Ovary (tissue), 9 donors: ENCODE results near the gene TSPYL4. TPM values are rescaled to one million over a fixed set of nuclear protein-coding genes. Genes with fewer than 3 reads are reported as not detected.

Experiments used
- DNase-seq, 5 donors: peaks; one replicate each; pipeline ENCODE4 v3.0.0-alpha.2; 2019 to 2020
- H3K27ac ChIP-seq, 2 donors: fragments of 200-600 bp; one replicate each; pipeline versions ENCODE4 v1.5.1 to v1.8.0; 2019 to 2022
- H3K27me3 ChIP-seq: fragments of 200-600 bp; one replicate; pipeline ENCODE4 v1.8.0; 2022
- H3K36me3 ChIP-seq: fragments of 200-600 bp; sonication (generic); one replicate; pipeline ENCODE4 v1.5.1; 2019
- H3K4me1 ChIP-seq: one replicate; pipeline ENCODE4 v1.8.1; 2013; ENCODE audit warnings: mild to moderate bottlenecking, moderate library complexity; ENCODE audit not compliant: insufficient read depth
- H3K4me3 ChIP-seq: fragments of 200-600 bp; sonication (generic); one replicate; pipeline ENCODE4 v1.5.1; 2017
- H3K9me3 ChIP-seq, 2 donors: fragments of 200-600 bp in 1 of 2; sonication (generic) in 1 of 2; one replicate each; pipeline versions ENCODE4 v1.5.1 to v1.8.1; 2013 to 2019; ENCODE audit warnings: mild to moderate bottlenecking in 1 of 2, moderate library complexity in 1 of 2
- EP300 ChIP-seq: sonication (generic); formaldehyde crosslinking; IDR thresholded peaks from one replicate; pipeline ENCODE4 v1.6.1; 2017; ENCODE audit warnings: antibody characterized with exemption
- POLR2A ChIP-seq: fragments of 450-650 bp; IDR thresholded peaks from one replicate; pipeline ENCODE4 v1.6.1; 2017; ENCODE audit warnings: antibody characterized with exemption, mild to moderate bottlenecking, moderate library complexity
- WGBS, 3 donors: extraction: QIAGEN DNeasy Blood & Tissue Kit in 1 of 3; methylation state at CpG; one replicate each; pipeline versions ENCODE4 v1.1.5 to v1.1.7; 2013 to 2017; 5-methylcytosine and 5-hydroxymethylcytosine counted together
- intact Hi-C, 4 donors: fragments of 100-400 bp; cut with DNase I; formaldehyde crosslinking; loops; one replicate each; pipeline versions ENCODE4 v1.11.0 to v1.15.1; 2022 to 2023
- polyA plus RNA-seq, 2 donors: library from polyadenylated mRNA; stranded (reverse); fragments of 200-250 nt in 1 of 2; fragments of 350-450 nt in 1 of 2; fragmentation: Illumina TruSeq in 1 of 2; extraction: RNeasy Lipid Tissue Mini Kit (QIAGEN cat#74804) in 1 of 2; gene quantifications; one replicate each; pipeline ENCODE4 v1.2.3, GENCODE V29; 2013 to 2014
- total RNA-seq, 7 donors: library from RNA; depleted of rRNA in 2 of 7; stranded (reverse); fragments of >200 nt in 2 of 7; fragmentation: NEBNext Ultra II Directional in 3 of 7; extraction: Animal tissue kit (Norgen Biotek cat#: 25700) in 3 of 7; gene quantifications; one replicate each; pipeline versions ENCODE4 v1.1.0 to v1.2.4, GENCODE V29; 2016 to 2023
- TF ChIP-seq, protein P1 (sequence below), 3 donors: fragments of 450-650 bp in 2 of 3; fragments of 200-600 bp in 1 of 3; IDR thresholded peaks; one replicate each; pipeline versions ENCODE4 v1.5.1 to v1.8.0; 2016 to 2022; ENCODE audit warnings: antibody characterized with exemption in 3 of 3, mild to moderate bottlenecking in 1 of 3
- donor health status: DM: no; HTN: no; CAD: no; lungs with moderate emphysema.
- donor health status: DM: no; HTN: no; CAD: no.
- donor health status: Bipolar disorder and iron deficiency.
- donor health status: DM: yes; HTN: yes; CAD: no.
- donor health status: DM: no; HTN: no; CAD: no.
- donor health status: DM: yes; HTN: yes; CAD: no.

The TSPYL4 gene
- total and polyA plus RNA-seq, 9 donors, result 18.1 to 44.4 (median 31.0) TPM

DNA sequence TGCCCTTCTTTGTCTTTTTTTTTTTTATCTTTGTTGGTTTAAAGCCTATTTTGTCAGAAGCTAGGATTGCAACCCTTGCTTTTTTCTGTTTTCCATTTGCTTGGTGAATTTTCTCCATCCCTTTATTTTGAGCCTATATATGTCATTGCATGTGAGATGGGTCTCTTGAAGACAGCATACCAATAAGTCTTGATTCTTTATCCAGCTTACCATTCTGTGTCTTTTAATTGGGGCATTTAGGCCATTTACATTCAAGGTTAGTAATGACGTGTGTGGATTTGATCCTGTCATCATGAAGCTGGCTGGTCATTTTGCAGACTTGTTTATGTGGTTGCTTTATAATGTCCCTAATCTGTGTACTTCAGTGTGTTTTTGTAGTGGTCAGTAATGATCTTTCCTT lies 9.5 kb upstream of the TSPYL4 start:
- H3K4me3 ChIP-seq, result no peak overlapping the region
- H3K27me3 ChIP-seq, result no peaks in the 10 kb centered on the region
- WGBS, 3 donors, result 92 to 97% (median 93%) methylated on average over 1 of the region's 1 CpG
- TF ChIP-seq, protein P1, sequence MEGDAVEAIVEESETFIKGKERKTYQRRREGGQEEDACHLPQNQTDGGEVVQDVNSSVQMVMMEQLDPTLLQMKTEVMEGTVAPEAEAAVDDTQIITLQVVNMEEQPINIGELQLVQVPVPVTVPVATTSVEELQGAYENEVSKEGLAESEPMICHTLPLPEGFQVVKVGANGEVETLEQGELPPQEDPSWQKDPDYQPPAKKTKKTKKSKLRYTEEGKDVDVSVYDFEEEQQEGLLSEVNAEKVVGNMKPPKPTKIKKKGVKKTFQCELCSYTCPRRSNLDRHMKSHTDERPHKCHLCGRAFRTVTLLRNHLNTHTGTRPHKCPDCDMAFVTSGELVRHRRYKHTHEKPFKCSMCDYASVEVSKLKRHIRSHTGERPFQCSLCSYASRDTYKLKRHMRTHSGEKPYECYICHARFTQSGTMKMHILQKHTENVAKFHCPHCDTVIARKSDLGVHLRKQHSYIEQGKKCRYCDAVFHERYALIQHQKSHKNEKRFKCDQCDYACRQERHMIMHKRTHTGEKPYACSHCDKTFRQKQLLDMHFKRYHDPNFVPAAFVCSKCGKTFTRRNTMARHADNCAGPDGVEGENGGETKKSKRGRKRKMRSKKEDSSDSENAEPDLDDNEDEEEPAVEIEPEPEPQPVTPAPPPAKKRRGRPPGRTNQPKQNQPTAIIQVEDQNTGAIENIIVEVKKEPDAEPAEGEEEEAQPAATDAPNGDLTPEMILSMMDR (IDR thresholded peaks at IDR 0.05), result no peak
- no peak for TF ChIP-seq EP300
- TF ChIP-seq POLR2A, result no peak
- H3K4me1 ChIP-seq, result peaks cover 4% of the 10 kb centered on the region
- no peaks in the 10 kb centered on the region for H3K36me3 ChIP-seq
- intact Hi-C loops, result loop anchor here in 1 of 4 donors (10.0 kb wide), 1 partner anchor 271 kb away; no protein-coding TSS in a partner anchor
- DNase-seq, result no peak
- H3K9me3 ChIP-seq, result no peaks in the 10 kb centered on the region
- no peak overlapping the region for H3K27ac ChIP-seq

DNA sequence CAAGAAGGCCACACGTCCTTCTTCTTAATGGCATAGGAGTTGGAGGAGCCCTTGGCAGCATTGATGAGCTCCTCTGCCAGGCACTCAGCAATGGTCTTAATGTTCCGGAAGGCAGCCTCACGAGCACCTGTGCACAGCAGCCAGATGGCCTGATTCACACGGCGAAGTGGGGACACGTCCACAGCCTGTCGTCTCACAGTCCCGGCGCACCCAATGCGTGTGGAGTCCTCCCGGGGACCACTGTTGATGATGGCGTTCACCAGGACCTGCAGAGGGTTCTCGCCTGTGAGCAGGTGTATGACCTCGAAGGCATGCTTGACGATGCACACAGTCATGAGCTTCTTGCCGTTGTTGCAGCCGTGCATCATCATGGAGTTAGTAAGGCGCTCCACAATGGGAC lies 4.6 kb upstream of the TSPYL4 start:
- intact Hi-C loops, result no loop called here
- no peak overlapping the region for H3K4me3 ChIP-seq
- DNase-seq, result no peak
- no peaks in the 10 kb centered on the region for H3K9me3 ChIP-seq
- no peaks in the 10 kb centered on the region for H3K36me3 ChIP-seq
- H3K27ac ChIP-seq, result no peak overlapping the region
- peaks cover 4% of the 10 kb centered on the region for H3K4me1 ChIP-seq
- no peaks in the 10 kb centered on the region for H3K27me3 ChIP-seq
- 95 to 97% (median 96%) methylated on average over 17 to 18 of the region's 18 CpGs for WGBS, 3 donors
- TF ChIP-seq, protein P1 (IDR thresholded peaks at IDR 0.05), result no peak
- TF ChIP-seq EP300 (no peak), POLR2A (no peak)

DNA sequence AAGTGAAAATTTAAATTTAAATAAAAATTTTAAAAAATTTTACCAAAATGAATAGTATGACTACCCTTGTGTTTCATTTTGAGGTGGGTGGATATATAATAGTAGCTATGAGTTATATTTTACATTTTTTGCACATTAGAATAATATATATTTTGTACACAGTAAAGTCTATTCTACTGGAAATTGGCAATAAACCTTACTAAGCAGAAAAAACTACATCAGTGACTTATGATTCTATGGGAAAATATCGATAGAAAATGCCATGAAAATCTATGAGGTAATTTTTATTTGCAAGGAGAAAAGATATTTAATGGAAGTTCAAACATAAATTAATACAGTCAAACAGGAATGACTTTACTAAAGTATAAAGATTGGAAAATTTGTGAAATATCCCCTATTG lies 2.8 kb upstream of the TSPYL4 start:
- H3K9me3 ChIP-seq, result no peaks in the 10 kb centered on the region
- H3K4me3 ChIP-seq, result no peak overlapping the region
- DNase-seq, result no peak
- H3K4me1 ChIP-seq, result peaks cover 15% of the 10 kb centered on the region
- TF ChIP-seq, protein P1 (IDR thresholded peaks at IDR 0.05), result no peak
- TF ChIP-seq EP300 (no peak), POLR2A (no peak)
- H3K27ac ChIP-seq, result no peak overlapping the region
- no peaks in the 10 kb centered on the region for H3K27me3 ChIP-seq
- WGBS, 3 donors, result 94 to 99% (median 97%) methylated on average over 1 of the region's 1 CpG
- intact Hi-C loops, result no loop called here
- H3K36me3 ChIP-seq, result no peaks in the 10 kb centered on the region

DNA sequence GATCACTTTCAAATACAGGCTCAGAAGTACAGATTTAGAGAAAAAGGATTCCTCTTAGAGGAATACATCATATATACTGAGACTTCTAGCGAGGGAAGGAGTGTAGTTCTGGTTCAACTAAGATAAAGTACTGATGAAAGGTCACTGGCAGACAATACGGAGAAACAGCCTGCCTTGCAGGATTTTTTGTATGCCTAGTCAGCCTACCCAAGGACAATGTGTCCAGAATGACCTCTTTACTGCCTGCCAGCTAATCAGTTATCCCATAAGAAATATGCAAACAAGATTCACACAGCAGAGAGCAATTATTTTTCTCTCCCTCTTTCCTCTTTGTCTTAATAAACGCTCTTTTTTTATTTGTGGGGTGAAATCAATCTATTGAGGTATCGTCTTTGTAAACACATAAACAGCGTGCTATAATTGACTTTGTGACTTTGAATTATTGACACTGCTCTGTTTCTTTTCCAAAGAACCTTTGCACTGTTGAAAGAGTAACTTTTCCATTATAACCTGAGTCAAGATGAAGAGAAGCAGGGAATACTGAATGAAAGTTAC lies 1.4 kb upstream of the TSPYL4 start:
- WGBS, 3 donors, result 11 to 15% (median 11%) methylated on average over 5 of the region's 5 CpGs
- intact Hi-C loops, result no loop called here
- TF ChIP-seq POLR2A (no peak), EP300 (no peak)
- TF ChIP-seq, protein P1 (IDR thresholded peaks at IDR 0.05), result no peak
- no peaks in the 10 kb centered on the region for H3K27me3 ChIP-seq
- no peaks in the 10 kb centered on the region for H3K36me3 ChIP-seq
- H3K9me3 ChIP-seq, result no peaks in the 10 kb centered on the region
- DNase-seq, result no peak
- no peak overlapping the region for H3K4me3 ChIP-seq
- peaks cover 16% of the 10 kb centered on the region for H3K4me1 ChIP-seq
- H3K27ac ChIP-seq, result peak overlapping the region in 1 of 2 donors; percentile 26
